ENCODE data around the gene BRINP1.

Gene BRINP1

GRCh38 chr9:119368681-119369581 lies at the start of gene BRINP1:
TSS of gene BRINP1 (minus strand) at chr9:119369435. CDS start at chr9:119313355, 56,080 bp downstream.
- DNase-seq (ENCODE audit: low read depth) = no peak

GRCh38 chr9:119418721-119419120 lies 49.5 kb upstream of the BRINP1 start:
- DNase-seq (ENCODE audit: low read depth) = no peak

GRCh38 chr9:119416793-119417192 lies 47.6 kb upstream of the BRINP1 start:
- DNase-seq (ENCODE audit: low read depth) = no peak

- no peak for DNase-seq (ENCODE audit: low read depth)
Measured at GRCh38 chr9:119412399-119412798, 43.2 kb upstream of the BRINP1 start.

- no peak for DNase-seq (ENCODE audit: low read depth)
Measured at GRCh38 chr9:119409552-119409951, 40.3 kb upstream of the BRINP1 start.

GRCh38 chr9:119400606-119401005 lies 31.4 kb upstream of the BRINP1 start:
- DNase-seq (ENCODE audit: low read depth) = no peak

- DNase-seq (ENCODE audit: low read depth) = no peak
Measured at GRCh38 chr9:119398350-119398749, 29.1 kb upstream of the BRINP1 start.

GRCh38 chr9:119391878-119392277 lies 22.6 kb upstream of the BRINP1 start:
- no peak for DNase-seq (ENCODE audit: low read depth)

GRCh38 chr9:119375892-119376291 lies 6.7 kb upstream of the BRINP1 start:
- no peak for DNase-seq (ENCODE audit: low read depth)

GRCh38 chr9:119372951-119373350 lies 3.7 kb upstream of the BRINP1 start:
- DNase-seq (ENCODE audit: low read depth) = no peak

- no peak for DNase-seq (ENCODE audit: low read depth)
Measured at GRCh38 chr9:119370816-119371215, 1.6 kb upstream of the BRINP1 start.

- DNase-seq (ENCODE audit: low read depth) = no peak
Measured at GRCh38 chr9:119369680-119370366, 588 bp upstream of the BRINP1 start.

- no peak for DNase-seq (ENCODE audit: low read depth)
Measured at GRCh38 chr9:119368179-119368578, 1.1 kb downstream of the BRINP1 start.

- DNase-seq (ENCODE audit: low read depth) = no peak
Measured at GRCh38 chr9:119367683-119368075, 1.6 kb downstream of the BRINP1 start.

GRCh38 chr9:119366909-119367682 lies 2.1 kb downstream of the BRINP1 start:
- DNase-seq (ENCODE audit: low read depth) = no peak

- no peak for DNase-seq (ENCODE audit: low read depth)
Measured at GRCh38 chr9:119365291-119366027, 3.8 kb downstream of the BRINP1 start.

- no peak for DNase-seq (ENCODE audit: low read depth)
Measured at GRCh38 chr9:119360237-119360636, 9.0 kb downstream of the BRINP1 start.

- no peak for DNase-seq (ENCODE audit: low read depth)
Measured at GRCh38 chr9:119357336-119358096, 11.7 kb downstream of the BRINP1 start.

- no peak for DNase-seq (ENCODE audit: low read depth)
Measured at GRCh38 chr9:119349351-119349825, 19.8 kb downstream of the BRINP1 start.

- no peak for DNase-seq (ENCODE audit: low read depth)
Measured at GRCh38 chr9:119343059-119343990, 25.9 kb downstream of the BRINP1 start.

Measured in fibroblast of the conjunctiva (primary cell).